Stimulated activated CD4-positive, alpha-beta T cell treated with anti-CD3 and anti-CD28 coated beads, Interleukin-15, amount 100 ng/mL, for 48 hours (primary cell): Measurements from ENCODE around the gene CISH.
A peak's percentile ranks its signal among the peaks of the same experiment; 100 is the strongest.

Source experiments
- DNase-seq, 2 donors: peaks; one replicate each; pipeline ENCODE4 v3.0.0-alpha.2; 2020; ENCODE audit warnings: low read depth in 2 of 2

Gene CISH, protein sequence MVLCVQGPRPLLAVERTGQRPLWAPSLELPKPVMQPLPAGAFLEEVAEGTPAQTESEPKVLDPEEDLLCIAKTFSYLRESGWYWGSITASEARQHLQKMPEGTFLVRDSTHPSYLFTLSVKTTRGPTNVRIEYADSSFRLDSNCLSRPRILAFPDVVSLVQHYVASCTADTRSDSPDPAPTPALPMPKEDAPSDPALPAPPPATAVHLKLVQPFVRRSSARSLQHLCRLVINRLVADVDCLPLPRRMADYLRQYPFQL

DNA sequence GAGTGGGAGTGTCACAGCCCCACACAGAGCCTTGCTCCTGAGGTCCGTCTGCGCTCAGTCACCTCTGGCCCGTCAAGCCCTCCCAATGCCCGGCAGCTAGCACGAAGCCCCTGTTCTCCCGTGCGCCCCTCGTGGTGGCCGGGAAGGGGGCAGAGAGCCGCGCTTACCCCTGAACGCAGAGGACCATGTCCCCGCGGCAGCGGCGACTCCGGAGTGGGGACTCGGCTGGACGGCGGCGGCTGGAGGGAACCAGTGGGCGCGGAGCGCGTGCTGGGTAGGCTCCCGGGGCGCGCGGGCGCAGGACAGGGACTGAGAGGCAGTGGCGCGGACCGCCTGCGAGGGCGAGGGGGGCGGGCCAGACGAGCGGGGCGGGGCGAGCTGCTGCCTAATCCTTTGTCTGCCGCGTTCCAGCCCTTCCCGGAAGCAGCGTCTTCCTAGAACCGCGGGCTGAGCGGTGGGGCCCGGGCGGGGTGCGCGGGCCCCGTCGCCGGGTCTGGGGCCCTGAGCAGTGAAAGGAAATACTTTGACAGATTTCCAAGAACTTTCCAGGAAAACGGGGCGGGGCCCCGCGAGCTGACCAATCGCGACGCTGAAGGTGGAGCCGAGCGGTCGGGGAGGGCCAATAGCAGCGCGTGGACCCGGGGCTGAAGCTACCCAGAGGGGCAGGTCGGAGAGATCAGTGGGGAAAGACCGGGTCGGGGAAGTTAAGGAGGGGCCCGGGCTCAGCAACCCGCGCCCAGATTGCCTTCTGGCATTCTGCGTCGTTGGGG lies at the start of gene CISH:
CISH (minus strand) TSS at position 311 of the 770 bp plus-strand sequence; CDS start at position 187, 124 bp downstream.
- DNase-seq: peak; percentile 97 to 99

DNA sequence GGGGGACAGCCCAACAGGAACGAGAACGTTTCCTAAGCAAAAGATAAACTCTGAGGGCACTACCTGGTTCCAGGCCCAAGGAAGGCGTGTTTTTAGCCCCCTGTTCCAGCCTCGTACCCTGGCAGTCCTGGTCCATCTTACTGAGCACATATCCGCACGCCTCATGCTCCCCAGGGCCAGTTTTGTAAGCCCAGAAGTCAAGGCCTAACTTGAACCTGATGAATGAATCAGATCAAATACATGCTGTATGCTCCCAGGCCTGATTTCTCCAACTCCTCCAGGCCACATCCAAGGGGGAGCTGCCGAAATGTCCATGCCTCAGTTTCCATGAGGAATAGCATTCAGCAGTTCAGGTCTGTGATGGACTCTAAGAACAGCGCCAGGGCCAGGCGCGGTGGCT lies 48.8 kb upstream of the CISH start:
- DNase-seq: no peak

DNA sequence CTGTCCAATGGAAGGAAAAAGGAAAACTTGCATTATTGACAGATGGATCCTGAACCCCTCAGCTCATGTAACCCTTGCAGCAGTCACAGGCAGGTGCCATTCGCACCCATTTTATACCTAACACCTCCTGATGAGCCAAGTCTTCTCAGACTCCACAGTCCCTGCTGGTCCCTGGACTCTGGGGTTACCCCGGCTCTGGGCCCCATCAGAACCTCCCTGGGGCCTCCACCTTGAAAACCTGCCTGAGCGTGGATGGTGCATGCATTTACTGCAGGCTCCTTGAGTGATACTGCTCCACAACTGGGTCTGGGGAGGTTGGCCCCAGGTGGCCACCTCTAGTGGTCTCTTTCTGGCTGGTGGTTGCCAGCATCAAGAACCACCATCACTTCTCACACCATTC lies 47.3 kb upstream of the CISH start:
- DNase-seq: no peak

DNA sequence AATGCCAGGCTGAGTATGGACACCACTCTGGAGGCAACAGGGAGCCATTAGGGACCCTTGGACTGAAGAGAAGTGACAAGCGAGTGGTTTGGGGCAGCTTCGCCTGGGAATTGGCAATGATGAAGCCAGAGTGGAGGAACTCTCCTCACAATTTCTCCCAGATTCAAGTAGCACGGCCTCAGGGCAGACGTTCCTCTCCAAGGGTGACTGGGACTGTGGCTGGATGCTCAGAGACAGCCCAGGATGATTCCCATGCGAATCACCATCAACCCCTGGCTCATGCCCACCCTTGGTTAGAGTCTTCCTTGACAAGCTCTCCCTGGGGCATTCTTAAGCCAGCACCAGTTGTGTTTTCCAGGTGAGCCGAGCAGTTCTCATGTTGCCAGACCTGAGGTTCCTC lies 46.8 kb upstream of the CISH start:
- no peak for DNase-seq

DNA sequence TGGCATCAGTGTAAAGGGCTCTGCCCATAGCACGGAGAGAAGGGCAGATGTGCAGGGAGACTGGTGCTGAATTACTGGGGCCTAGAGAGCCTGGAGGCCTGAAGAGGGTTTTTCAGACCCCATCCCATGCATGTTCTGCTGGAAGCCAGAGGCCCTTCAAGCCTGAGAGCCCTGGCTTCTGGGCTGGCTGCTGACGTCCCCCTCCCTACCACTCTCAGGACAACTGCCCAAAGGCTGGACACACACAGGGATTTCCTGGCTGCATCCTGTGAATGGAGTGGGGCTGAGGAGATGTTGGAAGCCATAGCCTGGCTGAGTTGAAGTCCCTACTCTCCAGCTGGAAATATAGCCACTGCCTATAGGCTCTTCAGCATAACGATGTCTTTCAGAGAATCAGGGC lies 46.2 kb upstream of the CISH start:
- DNase-seq: no peak

DNA sequence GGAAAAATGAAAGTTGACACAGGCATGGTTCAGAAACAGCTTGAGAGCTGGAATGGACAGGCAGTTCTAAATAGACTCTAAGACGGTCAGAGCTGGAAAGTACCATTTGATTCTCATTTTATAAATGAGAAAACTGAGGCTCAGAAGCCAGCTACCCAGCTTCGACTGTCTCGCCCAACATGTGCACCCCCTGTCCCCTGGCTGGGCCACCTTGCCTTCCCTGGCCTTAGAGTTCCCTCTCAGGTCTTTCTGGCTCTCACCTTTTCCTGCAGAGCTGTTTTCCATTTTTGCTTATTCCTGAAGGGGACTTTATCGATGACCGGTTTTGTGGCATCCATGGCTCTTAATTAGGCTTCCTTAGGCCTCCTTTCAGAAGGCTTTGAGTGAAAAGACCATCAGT lies 45.8 kb upstream of the CISH start:
- no peak for DNase-seq

DNA sequence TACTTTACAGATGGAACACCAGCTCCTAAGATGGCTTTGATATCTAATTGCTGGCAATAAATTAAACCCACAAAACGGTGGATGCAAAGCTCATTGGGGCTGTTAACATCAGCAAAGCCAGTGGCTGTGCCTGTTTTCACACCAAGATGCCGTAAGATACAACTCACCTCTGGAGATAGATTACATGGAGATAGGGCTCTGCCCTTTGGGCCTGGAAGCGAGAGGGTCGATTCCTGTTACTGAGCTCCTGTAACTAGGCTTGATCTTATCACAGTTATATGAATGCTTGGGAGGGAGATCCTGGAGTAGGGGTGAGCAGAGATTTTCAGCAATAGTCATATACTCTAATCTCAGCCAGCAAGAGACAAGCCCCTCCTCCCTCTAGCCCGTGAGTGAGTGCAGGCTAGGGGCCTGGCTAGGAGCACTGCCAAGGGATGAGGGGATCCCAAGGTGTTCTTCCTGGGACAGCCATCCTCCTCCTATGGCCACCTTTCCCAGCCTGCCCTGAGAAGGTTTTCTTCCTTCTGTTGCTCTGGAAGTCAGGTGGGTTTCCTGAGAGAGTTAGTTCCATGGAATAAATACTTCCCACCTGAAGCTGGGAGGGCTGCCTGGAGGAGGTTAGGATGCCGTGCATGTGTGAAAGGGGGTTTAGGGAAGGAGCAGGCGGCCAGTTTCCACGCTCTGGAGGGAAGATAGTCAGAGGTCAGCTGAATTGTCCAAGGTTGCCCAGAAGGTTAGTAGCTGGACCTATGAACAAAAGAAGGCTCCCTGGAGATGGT lies 45.0 kb upstream of the CISH start:
- no peak for DNase-seq

DNA sequence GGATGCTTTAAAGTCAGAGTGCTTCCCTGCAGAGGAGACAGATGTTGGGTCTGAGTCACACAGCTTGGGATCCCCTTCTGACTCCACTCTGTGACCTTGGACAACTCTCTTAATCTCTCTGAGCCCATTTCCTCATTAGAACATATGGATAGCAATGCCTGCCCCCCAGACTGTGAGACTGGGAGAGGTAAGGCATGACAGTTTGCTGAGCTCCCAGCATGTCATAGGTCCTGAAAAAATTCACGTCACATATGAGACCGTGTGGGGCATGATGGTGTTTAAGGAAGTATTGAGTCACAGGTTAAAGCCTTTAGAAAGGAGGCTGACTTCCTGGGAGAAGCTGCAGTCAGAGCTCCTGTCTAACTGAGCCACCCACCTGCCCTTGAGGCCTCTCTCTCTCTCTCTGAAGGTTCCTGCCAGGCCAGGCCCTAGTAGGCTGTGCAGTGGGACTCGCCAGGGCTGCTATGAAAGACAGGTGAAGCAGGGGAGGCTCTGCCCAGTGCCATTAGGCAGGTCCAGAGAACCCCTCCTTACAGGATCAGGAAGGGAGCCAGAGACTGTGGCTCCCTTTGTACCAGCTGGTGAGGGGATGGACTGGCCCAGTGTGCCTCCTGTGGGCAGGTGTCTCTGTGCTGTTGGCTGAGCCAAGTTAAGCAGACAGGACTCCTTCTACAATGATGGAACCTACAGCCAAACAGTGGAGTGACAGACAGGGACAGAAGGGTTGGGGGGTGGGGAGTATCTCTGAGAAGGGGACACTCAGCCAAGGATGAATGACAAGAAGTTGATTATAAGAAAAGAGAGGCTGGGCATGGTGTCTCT lies 43.6 kb upstream of the CISH start:
- DNase-seq: peak in 1 of 2 donors; percentile 25

DNA sequence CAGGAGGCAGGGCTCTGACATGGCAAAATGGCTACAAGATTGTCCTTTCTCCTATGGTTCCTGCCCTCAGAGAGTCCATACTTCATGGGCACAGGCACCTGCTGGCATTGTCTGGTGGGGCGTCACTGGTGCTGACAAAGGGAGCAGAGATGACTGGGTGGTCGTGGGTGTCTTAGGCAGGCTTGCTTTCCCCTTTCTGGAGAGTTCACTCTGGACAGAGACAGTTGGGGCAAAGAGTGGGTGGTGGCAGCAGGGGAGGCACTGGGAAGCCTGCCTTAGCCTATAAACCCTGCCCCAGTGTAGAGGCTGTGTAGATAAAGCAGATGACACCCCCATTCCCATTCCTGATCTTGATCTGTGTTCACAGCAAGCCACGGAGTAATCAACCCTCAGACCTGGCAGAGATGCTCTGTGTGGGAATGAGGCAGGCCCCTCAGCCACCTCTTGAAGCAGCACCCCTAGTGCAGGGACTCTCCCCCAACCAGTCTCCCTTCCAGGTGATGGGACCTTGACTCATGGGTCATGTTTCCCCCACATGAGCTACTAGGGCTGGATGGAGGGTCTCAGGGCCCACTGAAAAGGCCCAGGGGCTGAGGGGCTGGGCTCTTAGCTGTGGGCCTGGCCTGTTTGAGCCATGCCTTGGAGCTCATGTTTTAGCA lies 42.5 kb upstream of the CISH start:
- no peak for DNase-seq

DNA sequence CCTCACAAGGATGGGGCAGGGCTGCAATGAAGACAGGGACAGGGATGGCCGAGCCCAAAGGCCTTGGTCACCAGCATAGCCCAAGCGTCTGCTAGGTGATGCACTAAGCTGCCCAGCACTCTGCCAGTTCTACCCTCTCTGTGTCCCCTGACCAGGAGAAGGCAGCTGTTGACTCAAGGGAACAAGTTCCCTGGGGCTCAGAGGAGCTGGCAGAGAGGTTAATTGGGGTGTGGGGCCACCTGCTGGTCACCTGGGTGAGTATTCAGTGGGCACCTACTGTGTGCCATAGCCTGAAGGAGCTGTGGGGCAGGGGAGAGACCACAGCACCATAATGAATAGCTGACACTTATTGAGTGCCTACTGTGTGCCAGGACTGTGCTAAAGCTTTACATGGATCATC lies 41.1 kb upstream of the CISH start:
- peak; percentile 33 to 38 for DNase-seq

DNA sequence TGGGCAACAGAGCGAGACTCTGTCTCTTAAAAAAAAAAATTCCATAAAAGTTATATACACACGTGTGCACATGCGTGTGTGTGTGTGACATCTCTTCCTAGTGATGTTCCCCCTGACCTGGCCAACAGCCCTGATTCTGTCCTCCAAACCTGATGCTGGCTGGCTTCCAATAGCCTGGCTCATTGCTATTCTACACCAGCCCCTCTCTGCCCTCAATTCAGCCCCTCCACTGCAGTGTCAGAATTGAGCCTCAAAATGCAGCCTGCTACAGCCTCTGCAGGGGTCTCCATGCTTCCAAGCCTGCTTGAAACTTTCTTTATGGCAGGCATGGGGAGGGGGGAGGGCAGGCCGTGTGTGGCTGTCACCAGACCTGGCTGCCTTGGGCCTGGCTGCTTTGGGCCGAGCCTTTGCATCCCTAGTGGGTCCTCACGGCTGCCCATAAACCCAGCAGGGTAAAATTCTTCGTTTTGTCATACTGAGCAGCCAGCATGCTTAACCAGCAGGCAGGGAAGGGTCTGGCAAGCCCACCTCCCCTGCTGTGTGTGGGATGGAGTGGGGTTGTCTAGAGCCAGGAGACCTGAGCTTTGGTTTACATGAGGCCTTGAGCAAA lies 40.5 kb upstream of the CISH start:
- no peak for DNase-seq

DNA sequence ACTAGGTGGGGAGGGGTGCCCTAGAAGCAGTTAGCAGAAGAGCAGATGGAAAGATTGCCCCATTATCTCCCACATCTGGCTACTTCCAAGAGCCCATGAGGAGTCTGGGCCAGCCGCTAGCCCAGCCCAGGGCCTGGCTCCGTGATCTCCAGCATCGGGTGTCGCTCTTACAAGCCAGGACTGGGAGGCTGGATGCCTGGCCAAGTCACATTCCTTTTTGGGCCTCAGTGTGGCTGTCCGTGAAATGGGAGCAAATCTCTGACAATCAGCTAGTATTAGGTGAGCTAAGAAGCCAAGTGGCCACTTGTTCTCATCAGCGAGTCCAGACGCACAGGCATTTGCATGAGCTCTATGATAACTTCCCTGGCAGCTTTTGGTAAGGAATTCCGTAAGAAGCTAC lies 39.9 kb upstream of the CISH start:
- no peak for DNase-seq

DNA sequence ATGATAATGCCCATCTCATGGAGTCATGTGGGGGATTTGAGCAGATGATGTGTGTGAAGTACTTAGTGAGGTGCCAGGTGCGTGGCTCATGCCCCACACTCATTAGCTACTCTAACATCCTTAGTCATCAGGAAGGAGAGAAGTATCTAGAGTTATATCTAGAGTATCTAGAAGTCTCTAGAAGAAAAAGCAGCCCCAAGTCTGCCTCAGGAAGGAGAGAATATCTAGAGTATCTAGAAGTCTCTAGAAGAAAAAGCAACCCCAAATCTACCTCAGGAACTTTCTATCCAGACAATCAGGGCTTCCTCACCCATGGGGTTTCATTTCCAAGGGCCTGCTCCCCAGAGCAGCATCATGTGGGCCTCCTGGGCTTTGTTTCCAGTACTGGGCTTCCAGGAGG lies 38.4 kb upstream of the CISH start:
- DNase-seq: no peak

DNA sequence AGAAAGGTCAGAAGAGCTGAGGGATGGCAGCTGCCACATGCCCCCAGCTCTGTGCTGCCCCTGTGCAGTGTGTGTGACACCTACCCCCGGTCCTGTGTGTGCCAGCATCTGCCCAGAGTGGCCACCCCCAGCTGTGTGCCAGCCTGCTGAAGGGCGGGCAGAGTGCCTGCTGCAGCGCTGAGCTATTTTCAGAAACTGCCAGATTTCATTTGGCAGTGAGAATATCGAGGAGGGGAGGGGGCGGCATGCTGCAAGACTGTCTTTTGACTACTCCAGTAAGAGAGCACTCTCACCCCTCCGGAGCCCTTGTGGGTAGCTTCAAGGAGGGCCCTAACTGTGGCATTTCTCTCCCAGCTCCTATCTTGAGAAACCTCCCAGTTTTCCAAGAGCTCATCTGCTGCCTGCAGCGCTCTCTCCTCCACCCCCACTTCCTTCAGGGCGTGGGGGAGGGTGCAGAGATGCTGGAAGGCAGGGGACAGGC lies 37.9 kb upstream of the CISH start:
- no peak for DNase-seq

DNA sequence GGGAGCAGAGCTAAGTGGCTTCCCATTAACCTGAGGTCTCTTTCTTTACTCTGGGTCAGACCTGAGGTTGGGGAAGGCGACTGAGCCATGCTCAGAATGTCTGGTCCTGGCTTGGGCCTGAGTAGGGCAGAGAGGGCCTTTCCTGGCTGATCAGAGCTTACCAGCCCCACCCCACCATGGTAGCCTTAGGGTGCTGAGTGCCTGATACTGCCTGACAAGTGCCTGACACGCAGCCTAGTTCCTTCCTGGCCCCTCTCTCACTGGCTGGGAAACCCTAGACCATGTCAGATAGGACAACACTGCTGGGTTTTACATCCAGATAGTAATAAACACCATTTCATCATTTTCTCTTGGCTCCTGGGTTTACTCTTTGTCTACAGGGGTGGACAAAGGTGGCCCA lies 37.4 kb upstream of the CISH start:
- DNase-seq: no peak

DNA sequence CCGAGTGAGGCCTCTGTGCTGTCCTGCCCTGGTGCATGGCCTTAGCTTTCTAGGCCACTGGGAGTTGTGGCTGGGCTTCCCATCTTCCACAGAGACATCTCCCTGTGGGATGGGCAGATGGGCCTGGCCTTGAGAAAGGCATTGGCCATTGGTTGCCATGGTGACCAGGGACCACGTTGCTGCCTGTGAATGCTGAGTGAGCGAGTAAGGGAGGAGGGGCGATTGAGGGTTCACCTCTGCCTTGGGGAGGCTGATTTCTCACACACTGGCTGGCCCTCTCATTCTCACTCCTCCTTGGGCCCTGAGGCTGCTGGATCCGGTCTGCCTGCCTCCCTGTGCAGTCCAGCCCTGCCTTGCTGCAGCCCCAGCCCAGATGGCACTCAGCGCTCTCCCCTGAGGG lies 36.7 kb upstream of the CISH start:
- no peak for DNase-seq

DNA sequence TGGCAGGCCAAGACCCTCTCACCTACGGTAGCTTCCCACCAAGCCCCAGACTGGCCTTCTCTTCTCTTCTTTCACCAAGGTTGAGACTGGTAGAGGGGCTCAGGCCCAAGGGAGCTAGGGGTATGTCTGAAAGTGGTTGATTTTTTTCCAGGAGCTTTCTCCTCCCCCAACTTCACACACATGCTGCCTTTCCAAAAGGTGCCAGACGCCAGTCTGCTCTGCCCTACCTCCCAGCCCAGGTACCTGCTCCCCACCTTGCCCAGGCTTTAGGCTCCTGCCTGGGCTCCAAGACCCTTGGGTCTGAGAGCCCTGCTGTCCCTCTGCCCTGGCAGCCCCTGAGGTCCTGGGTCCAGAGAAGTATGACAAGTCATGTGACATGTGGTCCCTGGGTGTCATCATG lies 33.8 kb upstream of the CISH start:
- DNase-seq: no peak

DNA sequence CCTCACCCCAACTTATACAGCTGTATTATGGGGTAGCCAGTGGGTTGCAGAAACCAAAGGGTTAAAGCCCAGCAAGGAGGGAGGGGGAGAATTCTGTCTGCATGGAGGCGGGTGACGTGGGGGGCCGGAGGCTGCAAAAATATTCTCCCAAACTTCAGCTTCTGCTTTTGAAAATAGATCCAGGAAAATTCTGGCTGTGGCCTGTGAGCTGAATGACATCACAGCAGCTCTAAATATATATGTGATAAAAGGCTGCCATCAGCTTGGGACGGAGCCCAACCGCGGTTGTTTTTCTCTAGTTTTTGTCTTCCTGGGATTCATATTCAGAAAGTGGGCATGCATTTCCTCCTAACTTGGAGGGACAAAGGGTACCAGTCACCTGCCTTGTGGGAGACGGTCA lies 33.0 kb upstream of the CISH start:
- DNase-seq: no peak

DNA sequence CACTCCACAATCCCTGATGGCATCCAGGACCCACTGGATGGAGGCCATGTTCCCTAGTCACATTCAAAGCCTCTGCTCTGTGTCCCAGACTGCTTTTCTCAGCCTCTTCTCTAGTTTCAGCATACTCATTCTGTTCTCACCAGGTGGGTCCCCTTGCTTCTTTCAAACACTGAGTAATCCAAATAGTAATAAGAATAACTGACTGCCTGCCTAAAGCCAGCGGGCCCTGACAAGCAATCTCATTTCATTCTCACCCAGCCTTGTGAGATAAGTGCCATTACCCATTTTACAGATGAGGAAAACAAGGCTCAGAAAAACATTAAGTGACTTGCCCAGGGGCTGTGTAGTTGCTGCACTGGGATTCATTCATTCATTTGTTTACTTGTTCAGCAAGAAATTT lies 30.8 kb upstream of the CISH start:
- no peak for DNase-seq

DNA sequence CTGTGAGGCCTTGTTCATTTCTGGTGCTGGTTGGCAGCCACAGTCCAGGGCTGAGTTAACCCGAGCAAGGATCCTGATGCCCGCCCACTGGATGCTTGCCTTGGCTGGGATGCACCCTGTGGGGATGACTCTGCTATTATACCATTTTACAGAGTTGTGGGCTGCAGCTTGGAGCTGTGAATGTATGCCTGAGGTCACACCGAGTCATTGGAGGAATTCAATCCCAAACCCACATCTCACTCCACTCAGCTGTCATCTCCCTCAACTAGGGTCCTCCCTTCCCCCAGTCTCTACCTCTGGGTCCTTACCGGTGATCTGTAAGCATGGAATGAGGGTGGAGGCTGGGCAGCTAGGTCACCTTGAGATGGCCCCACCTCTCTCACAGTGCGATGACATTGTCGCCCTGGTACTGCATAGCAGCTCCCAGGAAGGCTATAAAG lies 27.5 kb upstream of the CISH start:
- no peak for DNase-seq

DNA sequence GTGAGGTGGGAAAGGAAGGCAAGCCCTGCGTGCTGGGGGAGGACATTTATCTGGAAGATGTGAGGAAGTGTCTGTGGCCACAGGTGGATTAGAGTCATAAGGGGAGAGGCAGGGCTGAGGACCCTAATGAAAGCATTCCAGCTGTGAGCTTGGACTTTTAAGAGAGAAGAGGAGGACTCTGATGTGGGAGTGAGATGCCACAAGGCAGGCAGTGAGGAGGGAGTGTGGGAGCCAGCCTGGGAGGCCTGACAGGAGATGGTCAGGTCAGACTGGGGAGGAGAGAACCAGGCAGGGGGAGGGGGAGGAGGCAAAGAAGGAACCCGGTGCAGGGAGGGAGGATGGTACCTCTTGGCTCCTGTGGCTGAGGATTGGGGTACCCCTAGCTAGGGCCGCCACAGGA lies 26.4 kb upstream of the CISH start:
- DNase-seq: no peak
